ENCODE measurements around the gene MIX23. TPM values are rescaled to one million over a fixed set of nuclear protein-coding genes. Genes with fewer than 3 reads are reported as not detected.

Gene MIX23
- total RNA-seq, 1 experiment from 2014 or later, result 75.3 TPM

- ChIA-PET POLR2A (ENCODE audit: low non-redundant PET) (no interaction called here), CTCF (no interaction called here)
- Histone ChIP-seq H3K4me3 (ENCODE audit: low read depth, low read length, poor library complexity, severe bottlenecking) (no peak overlapping the region), H3K4me1 (ENCODE audit: insufficient read depth, low read length, poor library complexity, severe bottlenecking) (no peaks in the 10 kb centered on the region), H3K36me3 (ENCODE audit: insufficient read depth, low read length, poor library complexity, severe bottlenecking) (no peaks in the 10 kb centered on the region), H3K9me3 (ENCODE audit: low read depth, low read length, poor library complexity, severe bottlenecking) (no peaks in the 10 kb centered on the region), H3K27ac (ENCODE audit: low read depth, low read length, poor library complexity, severe bottlenecking) (no peak overlapping the region), H3K27me3 (replicated peaks; ENCODE audit: insufficient read depth, low read depth, low read length, poor library complexity) (no peaks in the 10 kb centered on the region)
- BruUV-seq (replicated peaks), result no TSS peak
- TF ChIP-seq EZH2 (IDR thresholded peaks at IDR 0.05; ENCODE audit: borderline replicate concordance, low read depth, low read length, poor library complexity, severe bottlenecking), result no peak
- no peak for TF ChIP-seq CTCF (conservative IDR thresholded peaks at IDR 0.05; ENCODE audit: low read depth, low read length)
- DNase-seq (ENCODE audit: low spot score), result no peak
- intact Hi-C loops (cut with micrococcal nuclease; ENCODE audit: unreplicated experiment), result no loop called here
Measured at GRCh38 chr3:122349171-122349570, 33.9 kb downstream of the MIX23 start.

GRCh38 chr3:122343654-122344053 is 39.4 kb downstream of the MIX23 start:
- CTCF ChIA-PET, result no interaction called here
- BruUV-seq (replicated peaks), result no TSS peak

GRCh38 chr3:122342803-122343202 is 40.2 kb downstream of the MIX23 start:
- no peak overlapping the region for H3K4me3 ChIP-seq (ENCODE audit: low read depth, low read length, poor library complexity, severe bottlenecking)
- H3K36me3 ChIP-seq (ENCODE audit: insufficient read depth, low read length, poor library complexity, severe bottlenecking), result no peaks in the 10 kb centered on the region
- H3K27me3 ChIP-seq (replicated peaks; ENCODE audit: insufficient read depth, low read depth, low read length, poor library complexity), result no peaks in the 10 kb centered on the region
- ChIA-PET POLR2A (ENCODE audit: low non-redundant PET) (no interaction called here), CTCF (no interaction called here)
- no peak for TF ChIP-seq CTCF (conservative IDR thresholded peaks at IDR 0.05; ENCODE audit: low read depth, low read length)
- no TSS peak for BruUV-seq (replicated peaks)
- DNase-seq (ENCODE audit: low spot score), result no peak
- H3K9me3 ChIP-seq (ENCODE audit: low read depth, low read length, poor library complexity, severe bottlenecking), result no peaks in the 10 kb centered on the region
- no peak overlapping the region for H3K27ac ChIP-seq (ENCODE audit: low read depth, low read length, poor library complexity, severe bottlenecking)
- no peaks in the 10 kb centered on the region for H3K4me1 ChIP-seq (ENCODE audit: insufficient read depth, low read length, poor library complexity, severe bottlenecking)
- intact Hi-C loops (cut with micrococcal nuclease; ENCODE audit: unreplicated experiment), result no loop called here

More at GRCh38 chr3:122343654-122344053, 39.4 kb downstream of the MIX23 start:
- intact Hi-C loops (cut with micrococcal nuclease; ENCODE audit: unreplicated experiment), result no loop called here
- H3K36me3 ChIP-seq (ENCODE audit: insufficient read depth, low read length, poor library complexity, severe bottlenecking), result no peaks in the 10 kb centered on the region
- H3K4me1 ChIP-seq (ENCODE audit: insufficient read depth, low read length, poor library complexity, severe bottlenecking), result no peaks in the 10 kb centered on the region
- H3K4me3 ChIP-seq (ENCODE audit: low read depth, low read length, poor library complexity, severe bottlenecking), result no peak overlapping the region
- no peak for DNase-seq (ENCODE audit: low spot score)
- H3K27me3 ChIP-seq (replicated peaks; ENCODE audit: insufficient read depth, low read depth, low read length, poor library complexity), result no peaks in the 10 kb centered on the region
- POLR2A ChIA-PET (ENCODE audit: low non-redundant PET), result no interaction called here
- H3K27ac ChIP-seq (ENCODE audit: low read depth, low read length, poor library complexity, severe bottlenecking), result no peak overlapping the region
- no peak for TF ChIP-seq CTCF (conservative IDR thresholded peaks at IDR 0.05; ENCODE audit: low read depth, low read length)
- TF ChIP-seq EZH2 (IDR thresholded peaks at IDR 0.05; ENCODE audit: borderline replicate concordance, low read depth, low read length, poor library complexity, severe bottlenecking), result no peak
- H3K9me3 ChIP-seq (ENCODE audit: low read depth, low read length, poor library complexity, severe bottlenecking), result no peaks in the 10 kb centered on the region
